ENCODE measurements around the gene LSM14B. TPM values are rescaled to one million over a fixed set of nuclear protein-coding genes. Genes with fewer than 3 reads are reported as not detected.
"Not testable (repeated sequence)": the region's sequence is repeated elsewhere in the genome, so short reads cannot be mapped to it uniquely, and the experiment has no call there.

LSM14B gene
- 48.3 TPM for total RNA-seq

DNA sequence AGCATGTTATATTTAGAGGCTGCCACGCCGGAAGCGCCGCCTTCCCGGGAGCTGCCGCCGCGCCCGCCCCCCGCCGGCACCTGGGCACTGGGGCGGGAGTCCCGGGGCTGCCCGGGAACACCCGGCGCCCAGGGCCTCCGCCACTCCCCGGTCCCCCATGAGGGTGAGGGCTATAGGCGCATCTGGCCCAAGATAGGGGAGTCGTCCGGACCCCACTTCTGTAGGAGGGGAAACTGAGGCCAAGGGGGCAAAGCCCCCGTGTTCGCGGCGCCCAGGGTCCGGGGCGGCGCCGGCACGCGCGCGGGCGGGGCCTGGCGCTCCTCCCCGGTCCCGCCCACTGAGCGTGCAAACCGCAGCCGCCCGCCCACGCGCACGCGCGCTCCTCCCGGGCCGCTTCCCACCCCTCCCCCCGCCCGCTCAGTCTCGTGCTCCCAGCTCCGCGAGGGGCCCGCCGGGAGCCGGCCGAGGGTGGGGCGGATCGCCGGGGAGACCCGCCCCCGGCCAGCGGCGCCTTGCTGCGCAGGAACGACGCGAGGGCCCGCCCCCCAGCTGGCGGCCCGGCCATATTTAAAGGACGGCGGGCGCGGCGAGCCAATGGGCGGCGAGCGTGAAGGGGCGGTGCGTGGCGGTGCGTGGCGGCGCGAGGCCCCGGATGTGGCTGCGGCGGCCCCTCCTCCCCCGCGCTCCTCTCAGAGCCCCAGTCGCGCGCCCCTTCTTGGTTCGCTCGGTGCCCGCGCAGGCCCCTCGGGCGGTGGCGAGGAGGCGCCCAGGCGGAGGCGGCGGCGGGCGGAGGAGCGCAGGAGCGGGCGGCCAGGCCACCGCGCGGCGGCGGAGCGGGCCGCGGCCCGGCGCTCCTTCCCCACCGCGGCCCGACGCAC, at the start of gene LSM14B:
Gene LSM14B, plus strand, starts transcription at position 700 of the 878 bp plus-strand sequence. CDS start 192 bp downstream, outside the sequence.
- DNase-seq (ENCODE audit: low spot score), result peak; percentile 96

DNA sequence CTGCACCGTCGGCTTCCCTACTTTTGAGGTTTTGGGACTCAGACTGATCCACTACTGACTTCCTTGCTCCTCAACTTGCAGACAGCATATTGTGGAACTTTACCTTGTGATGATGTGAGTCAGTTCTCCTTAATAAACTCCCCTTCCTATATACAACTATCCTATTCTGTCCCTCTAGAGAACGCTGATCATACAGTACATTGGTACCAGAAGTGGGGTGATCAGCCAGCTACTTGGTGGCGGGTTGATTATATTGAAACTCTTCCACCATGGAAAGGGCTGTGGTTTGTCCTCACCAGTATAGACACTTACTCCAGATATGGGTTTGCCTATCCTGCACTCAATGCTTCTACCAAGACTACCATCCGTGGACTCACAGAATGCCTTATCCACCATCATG, 49.0 kb upstream of the LSM14B start:
- DNase-seq (ENCODE audit: low spot score), result no peak

- DNase-seq (ENCODE audit: low spot score), result no peak
Observed at GRCh38 chr20:62079166-62079565, 43.1 kb upstream of the LSM14B start.

- no peak for DNase-seq (ENCODE audit: low spot score)
Observed at GRCh38 chr20:62080249-62080990, 41.9 kb upstream of the LSM14B start.

DNA sequence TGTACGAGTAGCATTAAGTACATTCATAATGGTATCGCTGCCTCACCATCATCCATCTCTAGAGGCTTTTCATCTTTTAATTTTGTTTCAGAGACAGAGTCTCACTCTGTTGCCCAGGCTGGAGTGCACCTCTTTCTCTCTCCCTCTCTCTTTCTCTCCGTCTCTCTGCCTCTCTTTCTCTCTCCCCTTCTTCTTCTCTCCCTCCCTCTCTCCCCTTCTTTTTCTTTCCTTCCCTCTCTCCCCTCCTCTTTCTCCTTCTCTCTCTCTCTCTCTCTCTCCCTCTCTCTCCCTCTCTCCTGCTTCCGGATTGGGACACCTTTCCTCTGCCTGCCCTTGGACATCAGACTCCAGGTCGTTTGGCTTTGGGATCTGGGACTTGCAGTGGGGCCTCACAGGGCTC, 39.0 kb upstream of the LSM14B start:
- DNase-seq (ENCODE audit: low spot score), result no peak

DNA sequence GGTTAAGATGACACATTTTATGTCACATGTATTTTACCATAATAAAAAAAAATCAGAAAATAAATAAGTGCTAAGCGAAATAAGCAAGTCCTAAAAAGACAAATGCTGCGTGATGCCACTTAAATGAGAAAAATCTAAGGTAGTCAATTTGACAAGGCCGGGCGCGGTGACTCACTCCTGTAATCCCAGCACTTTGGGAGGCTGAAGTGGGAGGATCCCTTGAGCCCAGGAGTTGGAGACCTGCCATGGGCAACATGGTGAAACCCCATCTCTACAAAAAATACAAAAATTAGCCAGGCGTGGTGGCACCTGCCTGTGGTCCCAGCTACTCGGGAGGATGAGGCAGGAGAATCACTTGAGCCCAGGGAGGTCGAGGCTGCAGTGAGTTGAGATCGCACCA, 38.1 kb upstream of the LSM14B start:
- not testable (repeated sequence) for DNase-seq (ENCODE audit: low spot score)

GRCh38 chr20:62085206-62085605, 37.1 kb upstream of the LSM14B start:
- DNase-seq (ENCODE audit: low spot score), result no peak

DNA sequence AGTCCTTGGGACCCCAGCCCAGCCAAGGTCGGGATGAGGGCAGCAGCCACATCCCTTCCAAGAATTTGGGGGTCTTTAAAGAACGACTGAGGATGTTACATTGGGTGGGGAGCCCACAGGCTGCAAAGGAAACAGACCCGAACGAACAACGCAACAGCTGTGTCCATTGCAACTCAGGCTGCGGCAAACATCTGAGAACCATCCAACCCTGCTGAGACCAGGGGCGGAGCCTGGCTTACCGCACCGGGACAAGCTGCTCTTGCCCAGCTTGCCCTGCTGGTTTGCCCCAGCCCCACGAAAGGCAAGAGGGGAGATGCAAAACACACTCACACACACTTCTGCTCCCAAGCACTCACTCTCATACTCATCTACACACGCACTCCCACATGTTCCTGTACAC, 35.0 kb upstream of the LSM14B start:
- no peak for DNase-seq (ENCODE audit: low spot score)

DNA sequence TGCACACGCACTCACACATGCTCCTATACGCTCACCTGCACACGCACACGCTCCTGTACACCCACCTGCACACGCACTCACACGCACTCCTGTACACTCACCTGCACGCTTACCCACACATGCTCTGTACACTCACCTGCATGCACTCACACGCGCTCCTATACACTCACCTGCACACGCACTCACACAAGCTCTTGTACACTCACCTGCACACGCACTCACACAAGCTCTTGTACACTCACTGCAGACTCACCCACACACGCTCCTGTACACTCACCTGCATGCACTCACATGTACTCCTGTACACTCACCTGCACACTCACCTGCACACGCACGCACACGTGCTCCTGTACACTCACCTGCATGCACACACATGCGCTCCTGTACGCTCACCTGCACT, 34.6 kb upstream of the LSM14B start:
- no peak for DNase-seq (ENCODE audit: low spot score)

DNA sequence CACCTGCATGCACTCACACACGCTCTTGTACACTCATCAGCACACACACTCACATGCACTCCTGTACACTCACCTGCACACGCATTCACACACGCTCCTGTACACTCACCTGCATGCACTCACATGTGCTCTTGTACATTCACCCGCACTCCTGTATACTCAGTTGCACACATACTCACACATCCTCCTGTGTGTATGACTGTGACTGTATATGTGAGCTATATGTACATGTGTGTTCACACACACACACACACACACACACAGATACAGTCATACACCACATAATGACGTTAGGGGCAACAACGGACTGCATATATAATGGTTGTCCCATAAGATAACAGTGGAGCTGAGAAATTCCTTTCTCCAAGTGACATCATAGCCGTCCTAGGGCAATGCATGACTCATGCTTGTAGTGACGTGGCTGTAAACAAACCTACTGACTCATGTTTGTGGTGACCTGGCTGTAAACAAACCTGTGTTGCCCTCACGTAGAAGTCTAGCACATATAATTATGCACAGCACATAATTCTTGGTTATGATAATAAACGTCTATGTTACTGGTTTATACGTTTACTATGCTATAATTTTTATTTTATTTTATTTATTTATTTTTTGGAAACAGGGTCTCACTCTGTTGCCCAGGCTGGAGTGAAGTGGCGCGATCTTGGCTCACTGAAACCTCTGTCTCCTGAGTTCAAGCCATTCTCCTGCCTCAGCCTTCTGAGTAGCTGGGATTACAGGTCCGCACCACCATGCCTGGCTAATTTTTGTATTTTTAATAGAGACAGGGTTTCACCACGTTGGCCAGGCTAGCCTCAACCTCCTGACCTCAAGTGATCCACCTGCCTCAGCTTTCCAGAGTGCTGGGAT, 33.8 kb upstream of the LSM14B start:
- DNase-seq (ENCODE audit: low spot score), result no peak

- DNase-seq (ENCODE audit: low spot score), result no peak
Observed at GRCh38 chr20:62089393-62089792, 32.9 kb upstream of the LSM14B start.

GRCh38 chr20:62096421-62097380, 25.6 kb upstream of the LSM14B start:
- DNase-seq (ENCODE audit: low spot score), result no peak

DNA sequence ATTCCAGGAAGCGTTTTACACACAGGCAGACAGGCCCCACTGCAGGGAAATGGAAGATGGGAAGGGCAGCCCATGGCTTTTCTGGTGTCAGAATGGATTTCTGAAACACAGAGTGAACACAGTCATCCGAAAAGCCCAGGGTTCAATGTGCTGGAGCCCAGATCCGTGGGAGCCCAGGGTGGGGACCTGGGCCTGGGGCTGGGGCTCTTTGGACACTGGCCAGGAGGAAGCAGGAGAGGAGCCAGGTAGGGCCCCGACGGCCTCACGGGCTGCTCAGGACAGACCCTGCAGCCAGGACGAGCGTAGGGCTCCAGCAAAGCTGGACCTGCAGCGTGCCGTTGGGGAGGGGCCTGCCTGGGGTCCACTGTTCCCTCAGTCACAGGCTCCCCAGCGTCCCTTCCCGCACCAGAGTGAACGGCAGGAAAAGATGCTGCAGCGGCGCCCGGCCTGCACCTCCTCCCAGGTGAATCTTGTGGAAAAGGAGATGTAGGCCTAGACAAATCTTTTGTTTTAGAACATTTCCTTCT, 24.3 kb upstream of the LSM14B start:
- no peak for DNase-seq (ENCODE audit: low spot score)

GRCh38 chr20:62101078-62101477, 21.2 kb upstream of the LSM14B start:
- DNase-seq (ENCODE audit: low spot score), result no peak

DNA sequence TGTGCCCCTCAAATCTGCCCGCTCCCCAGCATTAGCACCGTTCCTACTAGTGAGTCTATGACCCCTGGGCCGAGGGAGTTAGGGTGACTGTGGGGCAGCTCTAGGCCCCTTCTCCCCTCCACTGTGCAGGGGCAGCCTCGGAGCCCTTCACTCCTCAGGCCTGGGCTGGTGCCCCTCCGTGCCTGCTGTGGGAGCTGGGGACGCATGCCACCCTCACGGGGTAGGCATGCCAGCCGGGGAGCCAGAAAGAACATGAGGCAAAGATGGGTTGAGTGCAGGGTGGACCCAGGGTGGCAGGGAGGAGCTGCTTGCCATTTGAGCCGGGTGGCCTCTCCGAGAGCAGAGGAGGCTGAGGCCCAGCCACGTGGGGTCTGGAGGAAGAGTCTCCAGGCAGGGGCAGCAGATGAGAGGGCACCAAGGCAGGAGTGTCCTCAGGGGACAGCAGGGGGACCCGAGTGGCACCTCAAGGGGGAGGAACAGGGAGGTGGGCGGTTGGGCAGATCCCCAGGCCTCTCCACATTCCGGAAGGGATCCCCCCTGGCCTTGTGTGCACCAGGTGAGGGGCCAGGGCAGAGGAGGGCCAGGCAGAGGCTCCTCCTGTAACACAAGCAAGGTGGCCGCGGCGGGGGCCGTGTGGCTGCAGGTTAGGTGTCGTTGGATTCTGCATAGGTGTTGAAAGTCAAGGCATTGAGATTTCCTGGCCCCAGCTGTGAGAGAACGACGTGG, 18.6 kb upstream of the LSM14B start:
- no peak for DNase-seq (ENCODE audit: low spot score)

GRCh38 chr20:62104234-62104789, 18.0 kb upstream of the LSM14B start:
- DNase-seq (ENCODE audit: low spot score), result no peak

DNA sequence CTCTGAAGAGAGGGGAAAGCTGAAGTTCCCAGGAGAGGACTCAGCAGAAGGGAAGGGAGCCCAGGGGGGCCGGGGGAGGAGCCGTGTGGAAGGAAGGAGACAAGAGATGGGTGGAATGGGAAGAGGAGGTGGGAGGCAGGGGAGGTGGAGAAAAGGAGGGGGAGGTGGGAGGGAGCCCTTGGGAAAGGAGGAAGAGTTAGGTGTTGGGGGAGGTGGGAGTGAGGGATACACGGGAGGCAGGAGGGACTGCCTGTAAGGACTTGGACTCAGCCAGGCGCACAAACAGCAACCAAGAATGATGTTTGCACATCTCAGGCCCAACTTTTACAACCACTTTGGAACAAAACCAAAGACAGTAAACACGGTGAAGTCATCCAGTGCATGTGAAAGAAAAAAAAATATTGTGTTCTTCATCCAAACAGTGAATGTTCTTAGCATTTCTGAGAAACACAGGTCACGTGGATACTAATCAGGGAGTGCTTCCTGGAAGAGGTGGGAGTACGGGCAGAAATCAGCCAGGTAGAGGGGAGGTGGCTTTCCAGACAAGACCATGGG, 17.4 kb upstream of the LSM14B start:
- DNase-seq (ENCODE audit: low spot score), result no peak

DNA sequence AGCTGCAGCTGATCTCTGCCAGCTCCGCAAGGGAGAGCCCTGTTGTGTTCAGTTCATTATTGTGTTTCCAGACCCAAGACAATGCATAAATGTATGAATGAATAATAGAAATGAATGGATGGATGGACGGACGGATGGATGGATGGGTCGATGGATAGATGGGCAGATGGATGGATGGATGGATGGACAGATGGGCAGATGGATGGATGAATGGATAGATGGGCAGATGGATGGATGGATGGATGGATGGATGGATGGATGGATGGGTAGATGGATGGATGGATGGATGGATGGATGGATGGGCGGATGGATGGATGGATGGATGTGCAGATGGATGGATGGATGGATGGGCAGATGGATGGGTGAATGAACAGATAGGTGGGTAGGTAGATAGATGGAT, 16.7 kb upstream of the LSM14B start:
- no peak for DNase-seq (ENCODE audit: low spot score)

- no peak for DNase-seq (ENCODE audit: low spot score)
Observed at GRCh38 chr20:62111148-62111547, 11.1 kb upstream of the LSM14B start.

All from mucosa of gallbladder (tissue), 1 donor.